Testis (tissue), 2 donors: Measurements from ENCODE around the gene ALOX5AP.

ENCODE experiments used
- POLR2A ChIP-seq: fragments of 450-650 bp; IDR thresholded peaks from one replicate; pipeline ENCODE4 v1.6.1; 2017; ENCODE audit warnings: antibody characterized with exemption, mild to moderate bottlenecking, moderate library complexity
- TF ChIP-seq, protein P1 (sequence below), 3 experiments: fragments of 450-650 bp in 2 of 3; fragments of 200-600 bp in 1 of 3; sonication (generic) in 1 of 3; IDR thresholded peaks; one replicate each; pipeline ENCODE4 v1.5.1; 2016 to 2019; ENCODE audit warnings: antibody characterized with exemption in 3 of 3, mild to moderate bottlenecking in 2 of 3, moderate library complexity in 1 of 3

DNA sequence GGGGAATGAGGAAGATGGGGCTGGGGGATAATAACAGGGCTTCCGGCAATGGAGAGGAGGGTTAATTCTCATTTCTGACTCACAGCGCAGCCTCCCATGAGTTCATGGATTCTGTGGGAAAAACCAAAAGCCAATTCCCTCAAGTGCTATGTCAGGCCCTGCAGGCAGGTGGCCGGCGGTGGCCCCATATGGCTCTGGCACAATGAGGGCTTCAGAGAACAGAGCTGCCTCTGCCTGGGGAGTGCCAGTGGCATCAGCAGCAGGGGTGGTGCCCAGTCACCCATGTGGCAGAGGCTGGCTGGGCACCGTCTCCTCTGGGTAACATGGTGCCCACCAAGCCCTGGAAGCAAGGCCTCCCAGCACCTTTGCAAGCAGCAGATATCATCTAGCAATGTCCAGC is 69.1 kb downstream of the ALOX5AP start:
- no peak for TF ChIP-seq POLR2A
- TF ChIP-seq, protein P1, sequence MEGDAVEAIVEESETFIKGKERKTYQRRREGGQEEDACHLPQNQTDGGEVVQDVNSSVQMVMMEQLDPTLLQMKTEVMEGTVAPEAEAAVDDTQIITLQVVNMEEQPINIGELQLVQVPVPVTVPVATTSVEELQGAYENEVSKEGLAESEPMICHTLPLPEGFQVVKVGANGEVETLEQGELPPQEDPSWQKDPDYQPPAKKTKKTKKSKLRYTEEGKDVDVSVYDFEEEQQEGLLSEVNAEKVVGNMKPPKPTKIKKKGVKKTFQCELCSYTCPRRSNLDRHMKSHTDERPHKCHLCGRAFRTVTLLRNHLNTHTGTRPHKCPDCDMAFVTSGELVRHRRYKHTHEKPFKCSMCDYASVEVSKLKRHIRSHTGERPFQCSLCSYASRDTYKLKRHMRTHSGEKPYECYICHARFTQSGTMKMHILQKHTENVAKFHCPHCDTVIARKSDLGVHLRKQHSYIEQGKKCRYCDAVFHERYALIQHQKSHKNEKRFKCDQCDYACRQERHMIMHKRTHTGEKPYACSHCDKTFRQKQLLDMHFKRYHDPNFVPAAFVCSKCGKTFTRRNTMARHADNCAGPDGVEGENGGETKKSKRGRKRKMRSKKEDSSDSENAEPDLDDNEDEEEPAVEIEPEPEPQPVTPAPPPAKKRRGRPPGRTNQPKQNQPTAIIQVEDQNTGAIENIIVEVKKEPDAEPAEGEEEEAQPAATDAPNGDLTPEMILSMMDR (IDR thresholded peaks at IDR 0.05): peak in 1 of 3 experiments; percentile 27
